Measurements from ENCODE around the gene DIS3L2.

Gene DIS3L2

GRCh38 chr2:232269867-232270266 lies 308.4 kb downstream of the DIS3L2 start:
- no peak for DNase-seq

- no peak for DNase-seq
Observed at GRCh38 chr2:232273903-232274643, 312.6 kb downstream of the DIS3L2 start.

- no peak for DNase-seq
Observed at GRCh38 chr2:232275670-232276069, 314.2 kb downstream of the DIS3L2 start.

- no peak for DNase-seq
Observed at GRCh38 chr2:232276084-232276732, 314.7 kb downstream of the DIS3L2 start.

GRCh38 chr2:232276733-232277313 lies 315.3 kb downstream of the DIS3L2 start:
- DNase-seq, result no peak

GRCh38 chr2:232278534-232278933 lies 317.0 kb downstream of the DIS3L2 start:
- no peak for DNase-seq

GRCh38 chr2:232280341-232280740 lies 318.8 kb downstream of the DIS3L2 start:
- DNase-seq, result no peak

- no peak for DNase-seq
Observed at GRCh38 chr2:232281858-232282507, 320.5 kb downstream of the DIS3L2 start.

- DNase-seq, result no peak
Observed at GRCh38 chr2:232282508-232283055, 321.1 kb downstream of the DIS3L2 start.

- no peak for DNase-seq
Observed at GRCh38 chr2:232286001-232286868, 324.7 kb downstream of the DIS3L2 start.

- no peak for DNase-seq
Observed at GRCh38 chr2:232287316-232287715, 325.8 kb downstream of the DIS3L2 start.

GRCh38 chr2:232288489-232289030 lies 327.0 kb downstream of the DIS3L2 start:
- no peak for DNase-seq

- DNase-seq, result no peak
Observed at GRCh38 chr2:232290668-232291067, 329.2 kb downstream of the DIS3L2 start.

- DNase-seq, result no peak
Observed at GRCh38 chr2:232291343-232291742, 329.8 kb downstream of the DIS3L2 start.

- peak; percentile 40 for DNase-seq
Observed at GRCh38 chr2:232292395-232293154, 331.1 kb downstream of the DIS3L2 start.

- no peak for DNase-seq
Observed at GRCh38 chr2:232293191-232293590, 331.7 kb downstream of the DIS3L2 start.

GRCh38 chr2:232295971-232296370 lies 334.5 kb downstream of the DIS3L2 start:
- no peak for DNase-seq

GRCh38 chr2:232296776-232297525 lies 335.4 kb downstream of the DIS3L2 start:
- DNase-seq, result peak; percentile 22

GRCh38 chr2:232299084-232299483 lies 337.6 kb downstream of the DIS3L2 start:
- no peak for DNase-seq

Data from fibroblast of skin of abdomen (primary cell).